GM18520 (cell line): ENCODE measurements around the gene CALM1.

Source experiments
- ATAC-seq: cut with Tn5 transposase; IDR thresholded peaks from one replicate; pipeline ENCODE4 v1.9.1; 2021; ENCODE audit not compliant: unreplicated experiment

Gene CALM1

GRCh38 chr14:90396341-90397339, at the start of gene CALM1:
Gene CALM1, plus strand, starts transcription at chr14:90397029. Its CDS starts 202 bp downstream, at chr14:90397231.
- peak; percentile 60 for ATAC-seq

DNA sequence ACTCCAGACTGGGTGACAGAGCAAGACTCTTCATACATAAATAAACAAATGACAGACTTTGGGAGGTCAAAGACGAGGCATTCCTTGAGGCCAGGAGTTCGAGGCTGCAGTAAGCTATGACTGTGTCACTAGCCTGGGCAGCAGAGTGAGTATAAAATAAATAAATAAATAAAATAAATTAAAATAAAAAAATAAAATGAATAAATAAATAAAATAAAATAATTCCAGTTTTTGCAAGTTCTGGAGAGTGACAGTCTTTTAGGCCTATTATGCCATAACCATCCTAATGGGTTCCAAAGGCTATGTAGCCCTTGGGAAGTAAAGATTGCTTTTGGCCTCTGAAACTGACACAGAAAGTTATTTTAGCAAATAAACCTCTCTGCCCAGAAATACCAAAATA, 48.6 kb upstream of the CALM1 start:
- ATAC-seq = no peak

- ATAC-seq = no peak
Observed at GRCh38 chr14:90349739-90350138, 47.1 kb upstream of the CALM1 start.

DNA sequence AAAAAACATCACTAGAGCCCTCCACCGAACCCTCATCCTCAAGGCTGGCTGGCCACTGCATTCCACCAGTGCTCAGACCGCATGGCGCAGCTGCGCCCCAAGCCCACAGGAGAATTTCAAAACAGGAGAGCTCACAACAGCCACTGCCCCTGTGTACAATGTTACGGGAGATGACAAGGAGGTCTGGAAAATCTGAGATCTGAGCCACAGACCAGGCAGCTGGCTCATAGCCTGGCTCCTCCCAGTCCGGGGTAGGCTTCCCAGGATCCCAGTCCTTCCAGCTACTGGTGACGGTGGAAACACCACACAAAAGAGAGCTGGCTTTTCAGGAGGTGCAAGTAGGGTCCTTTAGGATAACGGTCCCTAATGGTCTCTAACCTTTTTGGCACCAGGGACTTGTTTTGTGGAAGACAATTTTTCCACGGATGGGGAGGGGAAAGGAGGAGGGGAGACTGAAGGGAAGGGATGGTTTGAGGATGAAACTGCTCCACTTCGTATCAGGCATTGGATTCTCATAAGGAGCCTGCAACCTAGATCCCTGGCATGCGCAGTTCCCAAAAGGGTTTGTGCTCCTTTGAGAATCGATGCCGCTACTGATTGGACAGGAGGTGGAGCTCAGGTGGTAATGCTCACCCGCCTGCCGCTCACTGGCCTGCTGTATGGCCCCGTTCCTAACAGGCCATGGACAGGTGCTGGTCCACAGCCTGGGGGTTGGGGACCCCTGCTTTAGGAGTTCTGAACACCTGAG, 42.1 kb upstream of the CALM1 start:
- no peak for ATAC-seq

DNA sequence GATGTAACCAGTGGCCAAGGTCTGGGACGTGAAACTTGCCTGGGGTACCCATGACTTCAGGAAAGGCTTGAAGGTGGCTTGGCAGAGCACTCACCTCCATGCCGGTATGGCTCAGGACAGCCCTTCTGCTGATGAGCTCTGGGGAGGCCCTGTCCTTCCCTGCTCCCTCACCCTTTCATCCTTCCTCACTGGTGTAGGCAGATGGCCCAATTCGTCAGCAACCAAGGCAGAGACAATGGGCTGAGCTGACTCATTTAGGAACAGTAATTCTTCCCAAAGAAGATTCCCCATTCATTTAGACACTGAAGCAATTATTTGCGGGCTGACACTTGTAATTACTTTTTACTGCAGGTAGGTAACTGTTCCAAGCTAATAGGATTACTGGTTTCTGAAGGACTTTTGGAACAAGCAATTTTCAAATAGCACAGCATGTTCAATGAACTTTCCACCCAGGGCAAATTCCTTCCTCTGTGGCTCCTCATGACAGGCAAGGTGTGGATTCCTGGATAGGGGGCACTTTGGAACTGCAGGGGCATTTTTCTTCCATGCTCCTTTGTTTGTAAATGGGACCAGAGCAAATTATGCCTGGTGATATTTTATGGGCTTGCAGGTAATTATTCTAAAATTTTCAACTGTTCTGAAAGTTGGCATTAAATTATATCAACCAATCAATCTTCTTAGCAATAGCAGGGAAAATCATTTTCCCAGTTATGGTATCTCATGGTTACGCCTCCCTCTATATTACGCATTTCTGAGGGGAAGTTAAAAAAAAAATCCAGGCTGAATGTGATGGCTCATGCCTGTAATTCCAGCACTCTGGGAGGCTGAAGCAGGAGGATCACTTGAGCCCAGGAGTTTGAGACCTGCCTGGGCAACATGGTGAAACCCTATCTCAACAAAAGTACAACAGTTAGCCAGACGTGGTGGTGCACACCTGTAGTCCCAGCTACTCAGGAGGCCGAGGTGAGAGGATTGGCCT, 41.0 kb upstream of the CALM1 start:
- no peak for ATAC-seq

DNA sequence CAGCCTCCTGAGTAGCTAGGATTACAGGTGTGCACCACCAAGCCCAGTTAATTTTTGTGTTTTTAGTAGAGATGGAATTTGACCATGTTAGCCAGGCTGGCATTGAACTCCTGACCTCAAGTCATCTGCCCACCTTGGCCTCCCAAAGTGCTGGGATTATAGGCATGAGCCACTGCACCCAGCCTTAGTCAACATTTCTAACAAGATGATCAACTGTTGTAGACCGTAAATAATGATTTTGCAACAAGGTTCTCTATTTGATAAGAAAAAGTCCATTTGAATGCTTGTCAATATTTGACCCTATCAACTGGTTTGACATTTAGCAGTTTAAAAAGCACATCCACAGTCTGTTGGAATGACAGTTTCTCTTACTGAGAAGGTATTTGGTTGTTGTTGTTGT, 39.9 kb upstream of the CALM1 start:
- ATAC-seq = no peak

DNA sequence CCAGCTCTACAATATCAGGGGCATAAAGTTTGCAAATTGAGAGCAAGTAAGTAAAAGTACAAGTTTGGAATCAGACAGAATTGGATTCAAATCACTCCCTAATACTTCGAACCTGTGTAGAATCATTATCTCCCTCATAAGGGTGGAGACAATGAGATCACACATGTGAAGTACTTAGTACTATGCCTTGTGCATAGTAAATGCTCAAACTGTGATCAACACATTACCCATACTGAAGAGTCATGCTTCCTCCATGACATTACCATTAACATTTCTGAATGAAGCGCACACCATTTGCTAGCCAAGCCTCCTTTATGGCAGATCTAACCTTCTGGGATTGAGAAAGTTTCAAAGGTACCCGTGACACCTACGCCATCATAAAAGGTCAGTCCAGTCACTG, 38.5 kb upstream of the CALM1 start:
- ATAC-seq = no peak

- no peak for ATAC-seq
Observed at GRCh38 chr14:90361865-90362557, 34.8 kb upstream of the CALM1 start.

DNA sequence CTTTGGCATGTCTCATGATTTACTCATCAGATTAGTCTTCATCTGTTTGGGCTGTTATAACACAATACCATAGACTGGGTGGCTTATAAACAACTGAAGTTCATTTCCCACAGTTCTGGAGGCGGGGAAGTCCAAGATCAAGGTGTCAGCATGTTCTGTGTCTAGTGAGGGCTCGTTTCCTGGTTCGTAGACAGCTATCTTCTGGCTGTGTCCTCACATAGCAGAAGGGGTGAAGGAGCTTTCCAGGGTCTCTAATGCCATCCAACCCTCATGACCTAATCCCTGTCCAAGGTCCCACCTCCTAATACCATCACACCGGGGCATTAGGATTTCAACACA, 34.3 kb upstream of the CALM1 start:
- no peak for ATAC-seq

- ATAC-seq = no peak
Observed at GRCh38 chr14:90368946-90369721, 27.7 kb upstream of the CALM1 start.

GRCh38 chr14:90373887-90374286, 22.9 kb upstream of the CALM1 start:
- no peak for ATAC-seq

DNA sequence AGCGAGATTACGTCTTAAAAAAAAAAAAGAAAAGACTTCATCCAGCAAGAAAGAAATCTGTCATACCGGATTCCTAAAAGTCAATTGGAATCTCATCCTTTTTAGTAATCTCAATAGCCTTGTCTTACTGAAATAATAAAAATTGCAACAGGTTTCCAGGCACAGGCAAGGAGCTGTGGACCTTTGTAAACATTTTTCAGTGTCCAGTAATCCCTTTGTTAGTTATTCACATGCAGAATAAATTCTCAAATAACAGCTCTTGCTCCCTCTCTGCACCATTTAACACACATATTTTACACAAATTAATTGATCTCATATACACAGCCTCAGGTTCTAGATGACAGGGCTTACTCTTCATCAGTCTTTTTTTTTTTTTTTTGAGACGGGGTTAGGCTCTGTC, 22.0 kb upstream of the CALM1 start:
- ATAC-seq = no peak

DNA sequence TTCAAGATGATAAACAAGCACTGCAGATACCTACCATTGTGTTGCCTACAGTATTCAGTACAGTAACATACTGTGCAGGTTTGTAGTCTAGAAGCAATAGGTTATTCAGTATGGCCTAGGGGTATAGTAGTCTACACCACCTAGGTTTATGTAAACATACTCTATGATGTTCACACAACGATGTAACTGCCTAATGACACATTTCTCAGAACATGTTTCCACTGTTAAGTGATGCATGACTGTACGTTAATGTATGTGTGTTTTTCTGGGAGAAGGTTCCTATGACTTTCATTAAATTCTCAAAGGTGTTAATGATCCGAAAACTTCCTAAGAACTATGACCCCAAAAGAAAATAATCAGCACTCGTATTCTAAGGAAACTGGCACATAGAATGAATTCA, 20.9 kb upstream of the CALM1 start:
- ATAC-seq = no peak

GRCh38 chr14:90378249-90378648, 18.6 kb upstream of the CALM1 start:
- ATAC-seq = no peak

GRCh38 chr14:90379106-90379505, 17.7 kb upstream of the CALM1 start:
- no peak for ATAC-seq

GRCh38 chr14:90381011-90381786, 15.6 kb upstream of the CALM1 start:
- no peak for ATAC-seq

GRCh38 chr14:90381999-90382451, 14.8 kb upstream of the CALM1 start:
- ATAC-seq = no peak

GRCh38 chr14:90382491-90383125, 14.2 kb upstream of the CALM1 start:
- no peak for ATAC-seq
